D341Med (cell line): Measurements from ENCODE around the gene LEFTY2.
A peak's percentile ranks its signal among the peaks of the same experiment; 100 is the strongest.
"Not testable (repeated sequence)": the region's sequence is repeated elsewhere in the genome, so short reads cannot be mapped to it uniquely, and the experiment has no call there.

Source experiments
- DNase-seq: peaks from one replicate; pipeline ENCODE4 v3.0.0; 2012; ENCODE audit warnings: low spot score

LEFTY2 gene

DNA sequence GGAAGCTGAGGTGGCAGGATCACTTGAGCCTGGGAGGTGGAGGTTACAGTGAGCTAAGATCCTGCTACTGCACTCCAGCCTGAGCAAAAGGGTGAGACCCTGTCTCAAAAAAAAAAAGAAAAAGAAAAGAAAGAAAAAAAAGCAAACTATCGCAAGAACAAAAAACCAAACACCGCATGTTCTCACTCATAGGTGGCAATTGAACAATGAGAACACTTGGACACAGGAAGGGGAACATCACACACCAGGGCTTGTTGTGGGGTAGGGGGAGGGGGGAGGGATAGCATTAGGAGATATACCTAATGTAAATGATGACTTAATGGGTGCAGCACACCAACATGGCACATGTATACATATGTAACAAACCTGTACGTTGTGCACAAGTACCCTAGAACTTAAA lies 11.6 kb downstream of the LEFTY2 start:
- not testable (repeated sequence) for DNase-seq

DNA sequence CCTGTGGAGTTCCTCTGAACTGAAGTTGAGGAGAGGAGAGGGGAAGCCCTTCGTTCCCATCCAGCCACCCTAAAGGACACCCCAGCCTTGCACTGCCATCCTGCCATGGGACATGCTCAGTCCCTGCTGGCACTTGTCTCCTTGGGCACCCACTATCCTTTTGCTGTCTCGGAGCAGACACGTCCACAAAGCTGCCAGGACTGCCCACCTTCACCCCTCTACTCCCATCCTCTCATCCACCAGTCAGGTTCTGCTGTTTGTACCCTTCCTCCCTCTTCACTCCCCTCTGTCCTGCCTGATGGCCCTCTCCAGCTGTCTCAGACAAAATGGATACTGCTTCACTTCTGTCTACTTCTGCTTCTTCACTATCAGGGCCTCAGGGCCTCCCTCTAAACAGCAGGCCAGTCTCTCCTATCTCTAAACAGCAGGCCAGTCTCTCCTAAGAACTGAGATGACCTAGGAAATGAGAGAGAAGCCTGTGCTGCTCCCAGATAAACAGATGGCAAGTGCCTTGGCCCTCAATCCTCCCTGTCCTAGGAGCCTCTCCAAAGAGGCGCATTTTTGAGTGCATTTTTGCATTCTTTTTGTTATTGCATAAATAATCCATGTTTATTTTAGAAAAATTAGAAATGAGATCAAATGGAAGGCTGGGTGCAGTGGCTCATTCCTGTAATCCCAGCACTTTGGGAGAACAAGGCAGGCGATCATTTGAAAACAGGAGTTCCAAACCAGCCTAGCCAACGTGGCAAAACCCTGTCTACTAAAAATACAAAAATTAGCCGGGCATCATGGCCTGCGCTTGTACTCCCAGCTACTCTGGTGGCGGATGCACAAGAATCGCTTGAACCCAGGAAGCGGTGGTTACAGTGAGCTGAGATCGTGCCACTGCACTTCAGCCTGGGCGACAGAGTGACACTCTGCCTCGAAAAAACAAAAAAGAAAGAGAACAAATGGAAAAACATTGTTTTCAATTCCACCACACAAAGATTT lies 12.5 kb downstream of the LEFTY2 start:
- DNase-seq: no peak

DNA sequence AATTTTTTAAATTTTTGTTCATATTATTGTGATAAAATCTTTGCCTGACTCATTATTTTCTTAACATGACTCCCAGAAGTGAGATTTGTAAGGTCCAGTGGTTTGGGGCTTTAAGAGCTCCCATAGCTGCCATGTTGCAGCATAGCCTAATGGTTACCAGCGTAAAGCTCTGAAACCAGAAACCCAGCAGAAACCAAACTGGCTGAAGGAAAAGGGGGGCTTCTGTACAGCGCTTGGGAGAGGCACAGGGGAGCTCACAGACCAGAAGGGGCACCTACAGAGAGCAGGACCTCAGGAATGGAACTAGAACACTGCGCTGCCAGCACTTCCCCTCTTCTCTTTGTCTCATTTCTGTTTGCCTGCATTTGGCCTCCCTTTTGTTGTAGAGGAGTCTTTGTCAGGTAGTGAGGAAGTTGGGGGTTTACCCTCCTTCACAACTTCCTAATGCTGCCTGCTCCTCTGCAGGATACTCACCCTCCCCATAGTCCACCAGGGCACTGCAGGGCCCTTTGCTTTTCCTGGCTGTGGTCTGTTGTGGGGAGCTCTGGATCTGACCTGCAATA lies 14.4 kb downstream of the LEFTY2 start:
- DNase-seq: no peak

DNA sequence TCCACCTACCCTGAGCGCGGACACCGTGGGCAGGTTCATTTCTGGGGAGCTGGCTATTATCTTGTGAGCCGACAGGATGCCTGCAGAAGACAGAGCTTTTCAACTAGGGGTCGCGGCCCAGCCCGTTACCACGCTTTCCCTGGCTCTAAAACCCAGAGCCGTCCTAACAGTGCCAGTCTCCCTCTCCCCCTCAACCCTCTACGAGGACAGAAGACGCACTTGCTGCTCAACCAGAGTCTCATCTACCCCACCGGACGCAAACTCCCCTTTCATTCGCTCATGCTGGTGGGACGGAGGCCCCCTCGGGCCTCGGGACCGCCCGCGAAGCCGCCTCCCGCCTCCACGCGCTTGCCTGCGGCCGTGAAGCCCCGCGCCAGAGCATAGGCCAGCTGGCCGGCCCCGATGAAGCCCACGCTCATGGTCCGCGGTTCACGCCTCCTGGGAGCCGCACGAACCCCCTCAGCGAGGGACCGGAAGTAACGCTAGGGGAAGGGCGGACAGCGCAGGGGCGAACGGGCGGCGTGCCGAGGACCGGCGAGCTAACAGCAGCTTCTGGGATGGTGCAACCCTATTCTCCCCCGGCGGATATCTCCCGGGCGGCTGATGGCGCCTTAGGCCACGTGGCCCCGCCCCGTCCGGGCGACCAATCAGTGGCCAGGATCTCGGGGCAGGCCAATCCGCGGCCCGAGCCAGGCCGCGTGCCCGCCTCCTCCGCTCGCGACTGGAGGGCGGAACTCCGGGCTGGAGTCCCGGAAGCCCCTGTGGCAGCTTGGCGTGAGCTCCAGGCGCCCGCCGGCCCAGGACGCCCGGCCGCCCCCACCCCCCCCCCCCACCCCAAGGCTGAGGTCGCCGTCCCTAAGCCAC lies 17.1 kb downstream of the LEFTY2 start, which contains the start of gene PYCR2:
TSS of gene PYCR2 (minus strand) at position 559 of the 864 bp plus-strand sequence. CDS start at position 419, 140 bp downstream.
- DNase-seq: peak; percentile 100

DNA sequence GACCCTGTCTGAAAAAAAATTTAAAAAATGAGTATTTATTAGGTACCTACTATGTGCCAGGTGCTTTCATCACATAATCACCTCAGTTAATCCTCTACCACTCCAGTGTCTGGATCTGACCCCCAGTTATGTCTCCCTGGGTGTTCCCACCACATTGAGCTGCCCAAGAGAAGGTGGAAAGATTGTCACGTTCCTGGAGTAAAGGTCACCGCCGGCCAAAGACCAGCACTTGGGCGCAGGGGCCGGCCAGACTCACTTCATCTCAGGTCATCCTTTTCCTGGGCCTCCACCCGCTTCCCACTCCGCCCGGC lies 17.7 kb downstream of the LEFTY2 start:
- peak; percentile 47 for DNase-seq

DNA sequence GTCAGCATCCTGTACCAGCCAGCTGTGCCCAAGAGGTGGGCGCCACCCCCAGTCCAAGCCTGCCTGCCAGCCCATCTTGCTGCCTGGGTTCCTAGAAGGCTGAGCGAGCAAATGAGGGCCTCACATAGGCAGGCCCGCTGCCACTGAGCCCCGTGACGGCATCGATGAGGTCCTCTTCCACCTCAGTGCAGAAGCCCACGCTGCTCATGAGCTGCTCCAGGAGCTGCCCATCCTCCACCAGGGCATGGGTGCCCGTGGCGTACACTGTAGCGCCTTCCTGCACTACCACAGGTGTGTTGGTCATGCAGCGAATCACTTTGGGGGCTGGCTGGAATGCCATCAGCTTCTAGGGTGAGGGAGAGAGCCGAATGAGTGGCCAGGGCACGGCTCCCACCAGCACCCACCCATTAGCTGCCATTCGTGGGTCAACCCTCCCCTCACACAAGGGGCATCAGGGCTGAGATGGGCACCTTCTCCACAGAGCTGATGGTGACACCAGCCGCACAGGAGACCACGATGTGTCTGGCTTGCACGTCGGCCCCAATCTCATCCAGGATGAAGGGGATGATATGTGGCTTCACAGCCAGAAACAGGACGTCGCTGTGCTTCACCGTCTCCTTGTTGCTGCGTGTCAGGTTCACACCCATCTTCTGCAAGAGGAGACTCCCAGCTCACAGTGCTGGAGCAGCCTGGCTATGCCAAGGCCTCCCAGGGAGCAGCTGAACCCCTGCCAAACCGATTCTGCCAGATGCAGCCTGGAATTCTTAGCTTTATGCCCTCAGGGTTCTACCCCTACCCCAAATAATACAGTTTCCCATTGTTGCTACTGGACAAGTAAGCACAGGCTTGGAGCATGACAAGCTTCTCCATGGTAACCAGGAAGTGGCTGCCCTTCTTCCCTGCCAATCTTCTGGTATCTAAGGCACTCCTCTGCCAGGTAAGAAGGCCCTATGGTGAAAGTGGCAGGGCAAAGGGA lies 19.0 kb downstream of the LEFTY2 start:
- DNase-seq: no peak

DNA sequence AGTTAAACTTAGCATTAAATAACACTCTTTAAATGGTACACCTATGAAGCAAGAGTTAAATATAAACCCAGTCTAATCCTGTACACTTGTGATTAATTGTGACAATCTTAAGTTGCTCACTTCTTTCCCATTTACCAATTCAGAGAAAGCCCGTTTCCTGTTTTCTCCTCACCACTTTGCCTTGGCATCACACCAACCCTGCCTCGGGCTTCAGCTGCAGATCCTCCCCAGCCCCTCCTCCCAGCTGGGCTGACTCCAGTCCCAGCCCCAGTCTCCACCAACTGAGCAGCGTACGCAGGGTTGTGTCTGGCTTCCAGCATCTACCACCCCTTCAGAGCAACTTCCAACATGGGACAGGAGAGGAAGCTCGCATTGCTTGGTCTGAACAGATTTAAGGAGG lies 21.1 kb downstream of the LEFTY2 start:
- DNase-seq: no peak

DNA sequence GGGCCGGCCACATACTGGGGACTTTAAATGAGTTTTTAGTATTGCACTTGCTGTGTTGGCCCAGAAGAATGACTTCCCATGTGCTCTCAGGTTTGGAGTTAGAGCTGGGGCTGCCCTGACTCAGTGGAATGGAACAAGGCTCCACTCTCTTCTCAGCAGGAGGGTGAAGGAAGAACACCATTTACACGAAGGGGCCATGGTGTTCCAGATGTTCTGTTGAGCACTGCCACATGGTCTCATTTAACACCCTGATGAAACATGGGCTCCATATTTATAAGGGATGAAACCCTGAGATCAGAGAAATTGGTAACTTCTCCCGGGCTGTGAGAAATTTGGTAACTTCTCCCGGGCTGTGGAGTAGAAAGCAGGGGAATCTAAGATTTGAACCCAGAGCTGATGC lies 22.7 kb downstream of the LEFTY2 start:
- no peak for DNase-seq

DNA sequence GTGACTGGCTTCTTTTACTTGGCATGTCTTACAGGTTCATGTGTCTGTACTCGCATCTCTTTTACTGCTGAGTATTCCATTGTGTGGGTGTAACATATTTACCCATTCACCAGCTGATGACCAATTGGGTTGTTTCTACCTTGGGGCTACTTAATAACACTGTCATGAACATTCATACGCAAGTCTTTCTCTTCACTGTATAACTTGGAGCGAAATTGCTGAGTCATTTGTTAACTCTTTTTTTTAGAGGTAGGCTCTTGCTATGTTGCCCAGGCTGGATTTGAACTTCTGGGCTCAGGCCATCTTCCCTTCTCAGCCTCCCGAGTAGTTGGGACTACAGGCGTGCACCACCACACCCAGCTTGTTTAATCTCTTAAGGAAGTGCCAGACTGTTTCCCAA lies 23.5 kb downstream of the LEFTY2 start:
- no peak for DNase-seq

DNA sequence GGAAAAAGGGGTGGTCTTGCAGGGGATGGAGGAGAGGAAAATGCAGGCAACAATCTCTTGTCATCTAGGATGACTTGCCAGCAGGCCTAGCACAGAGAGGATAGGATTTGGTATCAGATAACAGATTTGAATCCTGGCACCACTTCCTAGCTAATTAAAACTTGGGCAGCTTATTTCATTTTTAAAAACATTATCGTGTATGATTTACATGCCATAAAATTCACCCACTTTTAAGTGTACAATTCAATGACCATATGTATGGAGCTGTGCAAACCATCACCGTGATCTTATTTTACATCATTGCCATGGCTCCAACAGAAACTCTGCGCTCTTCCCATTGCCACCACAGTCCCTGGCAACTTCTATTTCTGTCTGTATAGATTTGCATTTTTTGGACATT lies 23.9 kb downstream of the LEFTY2 start:
- DNase-seq: no peak

DNA sequence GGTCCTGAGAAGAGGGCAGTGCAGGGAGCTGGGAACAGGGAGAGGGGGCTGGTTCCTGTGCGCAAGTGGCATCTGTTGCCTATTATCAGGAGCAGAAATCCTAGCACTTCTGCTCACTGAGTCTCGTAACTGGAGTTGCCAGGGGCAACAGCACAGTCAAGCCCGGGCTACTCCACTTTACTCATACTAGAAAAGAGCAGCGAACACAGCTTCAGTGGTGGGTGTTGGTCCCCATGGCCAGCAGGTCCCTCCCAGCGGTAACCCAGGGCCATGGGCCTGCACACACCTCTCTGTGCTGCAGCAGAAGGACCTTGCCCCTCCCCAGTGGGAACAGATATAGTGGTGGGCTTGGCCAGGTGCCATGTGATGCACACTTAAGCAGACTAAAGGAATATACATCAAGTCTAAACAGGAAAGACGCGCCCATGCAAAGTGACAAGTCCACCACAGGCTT lies 25.5 kb downstream of the LEFTY2 start:
- peak; percentile 45 for DNase-seq

DNA sequence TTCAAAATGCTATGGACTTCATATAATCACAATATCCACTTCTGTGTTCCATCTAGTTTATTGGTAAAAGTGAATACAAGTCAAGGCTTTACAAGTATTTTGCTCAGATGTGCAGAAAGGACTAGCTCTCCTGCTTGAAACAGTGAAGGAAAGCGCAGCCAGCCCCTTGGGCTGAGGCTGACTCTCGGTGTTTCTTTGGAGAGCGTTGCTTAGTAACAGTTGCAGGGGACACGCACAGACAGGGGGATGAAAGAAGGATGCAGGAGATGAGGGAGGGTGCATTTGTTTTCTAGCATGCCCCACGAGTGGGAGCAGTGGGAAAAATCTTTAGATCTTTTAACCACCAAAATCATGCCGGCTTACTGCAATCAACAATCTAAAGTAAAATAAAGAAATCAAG lies 26.1 kb downstream of the LEFTY2 start:
- no peak for DNase-seq

DNA sequence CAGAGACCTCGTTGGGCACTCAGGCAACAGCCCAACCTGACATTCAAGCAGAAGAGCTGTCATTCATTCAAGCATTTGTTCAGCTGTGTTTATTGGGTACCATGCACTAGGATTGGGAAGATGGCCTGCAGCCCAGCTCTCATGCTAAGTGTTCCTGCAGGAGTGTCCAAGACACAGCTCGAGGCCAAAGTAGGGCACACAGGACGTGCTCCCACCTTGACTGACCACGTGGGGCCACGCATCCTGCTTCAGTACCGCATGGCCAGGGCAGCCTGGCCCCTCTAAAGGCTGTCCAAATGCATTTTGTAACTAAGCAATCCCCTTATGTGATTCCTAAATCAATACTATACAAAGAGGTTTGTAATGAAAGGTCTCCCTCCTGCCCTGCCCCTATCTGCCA lies 26.6 kb downstream of the LEFTY2 start:
- no peak for DNase-seq

DNA sequence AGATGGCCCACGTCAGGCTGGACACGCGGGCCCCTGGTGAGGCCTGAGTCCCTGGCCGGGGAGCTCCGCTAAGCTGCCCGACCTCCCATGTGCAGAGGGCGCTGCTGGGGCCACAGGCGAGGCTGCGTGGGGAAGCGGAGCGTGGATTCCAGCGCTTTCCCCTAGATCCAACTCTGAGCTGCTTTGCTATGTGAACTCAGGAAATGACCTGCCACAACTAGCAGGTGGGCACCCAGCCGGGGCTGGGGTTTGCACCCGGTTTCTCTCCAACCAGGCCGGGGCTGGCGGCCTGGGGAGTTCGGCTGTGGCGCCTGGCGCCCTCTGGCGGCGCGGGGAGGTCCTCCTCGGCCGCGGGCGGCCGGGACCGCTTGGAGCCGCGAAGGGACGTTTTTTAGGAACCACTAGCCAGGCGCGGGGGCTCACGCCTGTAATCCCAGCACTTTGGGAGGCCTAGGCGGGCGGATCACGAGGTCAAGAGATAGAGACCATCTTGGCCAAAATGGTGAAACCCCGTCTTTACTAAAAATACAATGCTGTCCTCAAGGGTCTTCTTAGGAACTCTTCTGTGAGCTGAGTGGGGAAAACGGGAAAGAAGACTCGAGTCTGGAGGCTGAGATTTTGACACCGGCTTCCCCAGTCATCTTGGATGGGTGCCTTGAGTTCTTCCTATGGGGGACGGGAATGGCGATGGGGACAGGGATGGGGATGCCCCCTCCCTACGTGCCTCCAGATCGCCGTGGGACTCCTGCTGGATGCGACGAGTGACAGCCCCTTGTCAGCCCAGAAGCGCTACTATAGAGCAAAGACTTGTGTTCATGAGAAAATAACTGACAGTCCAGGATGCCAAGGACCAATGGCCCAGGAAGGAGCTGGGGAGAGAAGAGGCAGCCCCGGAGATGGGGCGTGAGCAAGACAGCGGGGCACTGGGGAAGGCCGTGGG lies 29.6 kb downstream of the LEFTY2 start:
- peak; percentile 82 for DNase-seq

DNA sequence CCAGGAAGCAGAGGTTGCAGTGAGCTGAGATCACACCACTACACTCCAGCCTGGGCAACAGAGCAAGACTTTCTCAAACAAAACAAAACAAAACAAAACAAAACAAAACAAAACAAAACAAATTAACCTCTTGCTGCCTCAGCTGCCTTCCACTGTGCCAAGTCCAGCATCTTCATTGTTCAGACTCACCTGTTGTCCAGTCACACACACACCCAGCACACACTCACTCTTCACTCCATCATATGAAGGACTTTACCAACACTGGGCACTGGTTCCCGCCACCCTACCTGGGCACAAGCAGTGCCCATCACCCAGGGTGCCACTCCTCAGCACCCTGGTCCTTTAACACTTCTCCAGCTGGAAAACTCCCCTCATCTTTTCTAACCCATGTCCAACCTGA lies 31.5 kb downstream of the LEFTY2 start:
- DNase-seq: peak; percentile 20

DNA sequence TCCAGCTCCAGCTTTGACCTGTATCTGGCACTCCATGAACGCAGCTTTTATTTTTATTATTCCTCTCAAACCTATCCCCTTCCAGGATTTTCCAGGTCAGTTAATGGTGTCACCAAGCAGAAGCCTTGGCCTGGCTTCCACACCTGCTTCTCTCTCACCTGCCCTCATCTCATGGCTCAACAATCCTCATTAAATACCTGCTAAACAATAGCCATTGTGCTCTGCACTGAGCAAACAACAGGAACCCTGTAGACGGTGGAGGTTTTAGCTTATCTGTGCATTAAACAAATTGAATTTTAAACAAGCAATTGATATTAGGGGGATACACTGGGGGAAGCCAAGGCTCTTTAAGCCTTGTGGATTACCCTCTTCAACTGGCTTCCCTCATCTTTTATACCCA lies 32.2 kb downstream of the LEFTY2 start:
- DNase-seq: peak; percentile 47

DNA sequence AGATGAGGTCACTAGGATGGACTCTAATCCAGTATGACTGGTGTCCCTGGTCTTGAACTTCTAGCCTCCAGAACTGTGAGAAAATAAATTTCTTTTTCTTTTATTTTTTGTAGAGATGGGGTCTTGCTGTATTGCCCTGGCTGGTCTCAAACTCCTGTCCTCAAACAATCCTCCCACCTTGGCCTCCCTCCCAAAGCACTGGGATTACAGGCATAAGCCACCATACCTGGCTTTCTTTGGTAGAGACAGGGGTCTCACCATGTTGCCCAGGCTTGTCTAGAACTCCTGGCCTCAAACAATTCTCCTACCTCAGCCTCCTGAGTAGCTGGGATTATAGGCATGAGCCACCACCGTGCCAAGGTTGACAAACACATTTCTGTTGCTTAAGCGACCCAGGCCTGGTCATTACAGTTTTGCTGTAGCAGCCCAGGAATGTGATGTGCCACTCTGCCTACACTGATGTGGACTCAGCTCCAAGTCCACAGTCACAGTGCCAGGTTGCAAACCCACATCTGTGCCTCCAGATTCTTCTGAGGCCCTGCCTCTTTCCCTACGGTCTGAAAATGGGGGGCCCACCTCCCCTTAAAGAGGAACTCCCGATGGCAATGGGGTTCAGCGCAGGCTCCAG lies 32.9 kb downstream of the LEFTY2 start:
- DNase-seq: peak; percentile 32

DNA sequence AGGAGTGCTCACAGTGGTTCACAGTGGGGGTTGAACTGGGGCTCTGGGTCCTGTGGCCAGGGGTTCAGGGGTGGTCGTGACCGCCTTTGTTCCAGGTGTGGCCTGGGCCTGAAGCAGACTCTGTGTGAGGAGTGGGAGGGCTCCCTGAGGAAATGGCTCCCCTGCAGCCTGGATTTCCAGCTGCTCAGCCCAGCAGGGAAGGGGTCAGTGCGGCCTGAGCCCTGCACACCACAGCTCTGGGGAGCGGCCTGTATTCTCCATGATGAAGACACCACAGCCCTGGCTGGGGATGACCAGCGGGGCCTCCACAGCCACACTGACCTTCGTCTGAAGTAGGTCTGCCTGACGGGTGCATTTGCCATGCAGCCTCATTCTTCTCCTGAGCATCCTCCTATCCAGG lies 33.7 kb downstream of the LEFTY2 start:
- DNase-seq: peak; percentile 26

DNA sequence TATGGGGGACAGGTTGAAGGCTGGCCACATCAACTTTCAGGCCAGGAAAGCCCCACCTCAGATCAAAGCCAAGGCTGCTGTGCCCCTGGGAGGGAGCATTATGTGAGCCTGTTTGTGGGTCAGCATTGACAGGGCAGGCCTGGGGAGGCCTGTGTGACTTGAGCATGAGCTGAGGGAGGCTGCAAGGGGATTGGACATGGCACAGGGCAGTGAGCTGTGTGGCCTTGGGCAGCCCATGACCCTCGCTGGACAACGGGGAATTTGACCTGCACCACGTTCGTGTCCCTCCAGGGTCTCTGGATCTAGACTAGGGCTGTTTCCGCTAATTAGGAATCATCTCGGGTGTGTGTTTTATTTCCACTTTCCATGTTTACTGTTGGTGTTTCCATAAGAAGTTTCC lies 34.6 kb downstream of the LEFTY2 start:
- peak; percentile 23 for DNase-seq

DNA sequence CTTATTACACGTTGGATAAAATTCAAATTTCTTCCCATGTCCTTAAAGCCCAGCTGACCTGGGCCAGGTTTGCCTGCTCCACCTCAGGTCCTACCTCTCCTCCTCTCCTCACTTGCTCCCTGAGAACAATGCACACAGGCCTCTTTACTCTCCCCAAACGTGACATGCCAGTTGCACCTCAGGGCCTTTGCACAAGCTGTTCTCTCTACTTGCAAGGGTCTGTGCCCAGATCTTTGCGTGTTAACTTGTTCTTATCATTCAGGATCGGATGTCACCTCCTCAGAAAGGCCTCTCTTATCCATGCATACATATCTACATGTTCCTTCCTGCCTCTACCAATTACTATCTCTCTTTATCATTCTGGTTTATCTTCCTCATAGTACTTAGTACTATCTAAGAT lies 37.4 kb downstream of the LEFTY2 start:
- no peak for DNase-seq
